ENCODE measurements around the gene ZNF341. TPM values are rescaled to one million over a fixed set of nuclear protein-coding genes. Genes with fewer than 3 reads are reported as not detected.
A peak's percentile ranks its signal among the peaks of the same experiment; 100 is the strongest.

Gene ZNF341
- total and polyA plus RNA-seq, 2 of the 8 experiments (the other 6 are each of a cell fraction or from before 2014, with no cell fraction given) = 5.8 to 6.4 TPM

DNA sequence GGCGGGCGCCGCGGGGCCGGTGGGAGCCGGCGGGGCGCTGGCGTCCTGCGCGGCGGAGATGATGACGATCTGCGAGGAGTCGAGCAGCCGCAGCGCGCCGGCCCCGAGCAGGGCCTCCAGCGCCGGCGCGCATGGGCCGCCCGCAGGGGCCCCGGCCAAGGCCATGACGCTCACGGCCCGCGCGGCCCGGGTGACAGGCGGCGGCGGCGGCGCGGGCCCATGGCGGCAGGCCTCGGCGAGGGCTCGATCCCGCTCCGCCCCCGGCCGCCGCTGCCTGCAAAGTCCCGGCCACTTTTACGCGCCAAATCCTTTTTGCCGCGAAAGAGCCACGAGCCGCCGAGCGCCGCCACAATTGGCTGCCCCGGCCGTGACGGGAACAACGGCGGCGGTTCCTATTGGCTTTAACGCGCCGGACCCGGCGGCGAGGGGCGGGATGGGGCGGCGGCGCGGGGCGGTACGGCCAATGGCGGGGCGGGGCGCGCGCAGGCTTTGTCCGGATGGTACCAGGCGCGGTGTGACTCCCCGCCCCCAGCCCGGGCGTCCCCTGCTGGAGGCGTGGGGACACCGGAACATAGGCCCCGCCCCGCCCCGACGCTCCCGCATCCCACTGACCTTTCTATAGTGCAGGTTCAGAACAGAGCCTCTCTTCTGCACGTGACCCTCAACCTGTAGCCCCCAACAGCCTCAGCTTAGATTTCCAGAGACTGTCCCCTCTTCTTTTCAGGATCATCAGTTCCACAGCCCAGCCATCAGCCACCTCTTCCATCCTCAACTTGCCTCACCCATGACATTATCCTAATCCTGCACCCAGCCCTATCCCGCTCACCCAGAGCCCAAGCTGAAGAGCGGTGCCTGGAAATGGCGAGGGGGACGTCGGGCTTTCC, 45.5 kb upstream of the ZNF341 start, which contains the start of gene E2F1 (continued):
- TF ChIP-seq NRF1 (IDR thresholded peaks at IDR 0.05; ENCODE audit: low read depth, low read length) (no peak), TAF1 (IDR thresholded peaks at IDR 0.05; ENCODE audit: low read depth, low read length) (peak; percentile 88), FOSL1 (IDR thresholded peaks at IDR 0.05; ENCODE audit: insufficient read depth, low read depth, low read length) (no peak), KDM5A (IDR thresholded peaks at IDR 0.05; ENCODE audit: low read length) (no peak), SRF (IDR thresholded peaks at IDR 0.05; ENCODE audit: low read depth, low read length) (no peak), MAFK (IDR thresholded peaks at IDR 0.05; ENCODE audit: low read depth, low read length) (no peak), TBP (IDR thresholded peaks at IDR 0.05; ENCODE audit: low read depth, low read length) (peak; percentile 82), RAD21 (IDR thresholded peaks at IDR 0.05 in 1 of 2, conservative IDR thresholded peaks at IDR 0.05 in 1 of 2; ENCODE audit: low read depth in 2 of 2, low read length in 2 of 2) (peak in 1 of 2 experiments; percentile 2; a peak in 1 of 4 replicates), TEAD4 (IDR thresholded peaks at IDR 0.05; ENCODE audit: low read depth, low read length) (no peak), BCL11A (IDR thresholded peaks at IDR 0.05; ENCODE audit: low read depth in 2 of 2, low read length in 2 of 2) (no peak), GTF2F1 (IDR thresholded peaks at IDR 0.05; ENCODE audit: borderline replicate concordance, low read depth, low read length) (no peak), RXRA (IDR thresholded peaks at IDR 0.05; ENCODE audit: insufficient read depth, low read depth, low read length) (no peak), CHD1 (IDR thresholded peaks at IDR 0.05; ENCODE audit: low read depth, low read length) (no peak)
- TF ChIP-seq, protein P1, sequence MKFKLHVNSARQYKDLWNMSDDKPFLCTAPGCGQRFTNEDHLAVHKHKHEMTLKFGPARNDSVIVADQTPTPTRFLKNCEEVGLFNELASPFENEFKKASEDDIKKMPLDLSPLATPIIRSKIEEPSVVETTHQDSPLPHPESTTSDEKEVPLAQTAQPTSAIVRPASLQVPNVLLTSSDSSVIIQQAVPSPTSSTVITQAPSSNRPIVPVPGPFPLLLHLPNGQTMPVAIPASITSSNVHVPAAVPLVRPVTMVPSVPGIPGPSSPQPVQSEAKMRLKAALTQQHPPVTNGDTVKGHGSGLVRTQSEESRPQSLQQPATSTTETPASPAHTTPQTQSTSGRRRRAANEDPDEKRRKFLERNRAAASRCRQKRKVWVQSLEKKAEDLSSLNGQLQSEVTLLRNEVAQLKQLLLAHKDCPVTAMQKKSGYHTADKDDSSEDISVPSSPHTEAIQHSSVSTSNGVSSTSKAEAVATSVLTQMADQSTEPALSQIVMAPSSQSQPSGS (IDR thresholded peaks at IDR 0.05; ENCODE audit: low read length) = no peak
- TF ChIP-seq, protein P2, sequence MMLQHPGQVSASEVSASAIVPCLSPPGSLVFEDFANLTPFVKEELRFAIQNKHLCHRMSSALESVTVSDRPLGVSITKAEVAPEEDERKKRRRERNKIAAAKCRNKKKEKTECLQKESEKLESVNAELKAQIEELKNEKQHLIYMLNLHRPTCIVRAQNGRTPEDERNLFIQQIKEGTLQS (IDR thresholded peaks at IDR 0.05; ENCODE audit: insufficient read depth, low read depth, low read length) = no peak

All from H1 (cell line).